Ovary (tissue), 9 donors: ENCODE data around the gene COBL. TPM values are rescaled to one million over a fixed set of nuclear protein-coding genes. Genes with fewer than 3 reads are reported as not detected.

ENCODE experiments used
- DNase-seq, 5 donors: peaks; one replicate each; pipeline ENCODE4 v3.0.0-alpha.2; 2019 to 2020
- H3K27ac ChIP-seq, 2 donors: fragments of 200-600 bp; one replicate each; pipeline versions ENCODE4 v1.5.1 to v1.8.0; 2019 to 2022
- H3K27me3 ChIP-seq: fragments of 200-600 bp; one replicate; pipeline ENCODE4 v1.8.0; 2022
- H3K36me3 ChIP-seq: fragments of 200-600 bp; sonication (generic); one replicate; pipeline ENCODE4 v1.5.1; 2019
- H3K4me1 ChIP-seq: one replicate; pipeline ENCODE4 v1.8.1; 2013; ENCODE audit warnings: mild to moderate bottlenecking, moderate library complexity; ENCODE audit not compliant: insufficient read depth
- H3K4me3 ChIP-seq: fragments of 200-600 bp; sonication (generic); one replicate; pipeline ENCODE4 v1.5.1; 2017
- H3K9me3 ChIP-seq, 2 donors: fragments of 200-600 bp in 1 of 2; sonication (generic) in 1 of 2; one replicate each; pipeline versions ENCODE4 v1.5.1 to v1.8.1; 2013 to 2019; ENCODE audit warnings: mild to moderate bottlenecking in 1 of 2, moderate library complexity in 1 of 2
- CTCF ChIP-seq, 3 donors: fragments of 450-650 bp in 2 of 3; fragments of 200-600 bp in 1 of 3; IDR thresholded peaks; one replicate each; pipeline versions ENCODE4 v1.5.1 to v1.8.0; 2016 to 2022; ENCODE audit warnings: antibody characterized with exemption in 3 of 3, mild to moderate bottlenecking in 1 of 3
- EP300 ChIP-seq: sonication (generic); formaldehyde crosslinking; IDR thresholded peaks from one replicate; pipeline ENCODE4 v1.6.1; 2017; ENCODE audit warnings: antibody characterized with exemption
- POLR2A ChIP-seq: fragments of 450-650 bp; IDR thresholded peaks from one replicate; pipeline ENCODE4 v1.6.1; 2017; ENCODE audit warnings: antibody characterized with exemption, mild to moderate bottlenecking, moderate library complexity
- WGBS, 3 donors: extraction: QIAGEN DNeasy Blood & Tissue Kit in 1 of 3; methylation state at CpG; one replicate each; pipeline versions ENCODE4 v1.1.5 to v1.1.7; 2013 to 2017; 5-methylcytosine and 5-hydroxymethylcytosine counted together
- intact Hi-C, 4 donors: fragments of 100-400 bp; cut with DNase I; formaldehyde crosslinking; loops; one replicate each; pipeline versions ENCODE4 v1.11.0 to v1.15.1; 2022 to 2023
- polyA plus RNA-seq, 2 donors: library from polyadenylated mRNA; stranded (reverse); fragments of 200-250 nt in 1 of 2; fragments of 350-450 nt in 1 of 2; fragmentation: Illumina TruSeq in 1 of 2; extraction: RNeasy Lipid Tissue Mini Kit (QIAGEN cat#74804) in 1 of 2; gene quantifications; one replicate each; pipeline ENCODE4 v1.2.3, GENCODE V29; 2013 to 2014
- total RNA-seq, 7 donors: library from RNA; depleted of rRNA in 2 of 7; stranded (reverse); fragments of >200 nt in 2 of 7; fragmentation: NEBNext Ultra II Directional in 3 of 7; extraction: Animal tissue kit (Norgen Biotek cat#: 25700) in 3 of 7; gene quantifications; one replicate each; pipeline versions ENCODE4 v1.1.0 to v1.2.4, GENCODE V29; 2016 to 2023
- donor health status: DM: no; HTN: no; CAD: no; lungs with moderate emphysema.
- donor health status: DM: no; HTN: no; CAD: no.
- donor health status: Bipolar disorder and iron deficiency.
- donor health status: DM: yes; HTN: yes; CAD: no.
- donor health status: DM: no; HTN: no; CAD: no.
- donor health status: DM: yes; HTN: yes; CAD: no.

COBL gene
- total and polyA plus RNA-seq, 9 donors, result 0.87 to 33.4 (median 3.9) TPM

GRCh38 chr7:51351661-51352060 lies 35.1 kb upstream of the COBL start:
- intact Hi-C loops, result no loop called here
- no peak overlapping the region for H3K4me3 ChIP-seq
- no peak for DNase-seq
- 71 to 81% (median 72%) methylated on average over 5 of the region's 5 CpGs for WGBS, 3 donors
- no peak overlapping the region for H3K27ac ChIP-seq
- TF ChIP-seq CTCF (IDR thresholded peaks at IDR 0.05) (no peak), EP300 (no peak), POLR2A (no peak)
- H3K36me3 ChIP-seq, result no peaks in the 10 kb centered on the region
- no peaks in the 10 kb centered on the region for H3K4me1 ChIP-seq
- H3K9me3 ChIP-seq, result no peaks in the 10 kb centered on the region
- H3K27me3 ChIP-seq, result no peaks in the 10 kb centered on the region

DNA sequence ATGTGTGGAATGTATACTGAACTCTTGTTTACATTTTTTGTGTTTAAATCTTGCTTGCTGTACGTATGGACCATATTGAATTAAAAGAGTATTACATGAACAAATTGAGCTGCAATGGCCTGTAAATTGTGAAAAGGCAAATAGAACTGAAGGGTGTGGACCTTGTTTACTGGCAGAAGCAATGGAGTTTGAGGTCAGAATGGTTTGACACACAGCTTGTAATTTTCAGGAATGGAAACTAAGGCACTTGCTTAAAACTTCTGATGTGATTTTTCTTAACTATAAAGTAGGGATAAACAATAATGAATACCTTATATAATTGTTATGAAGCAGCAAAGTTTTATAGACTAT lies 33.9 kb upstream of the COBL start:
- intact Hi-C loops, result no loop called here
- Histone ChIP-seq H3K27ac (no peak overlapping the region), H3K9me3 (no peaks in the 10 kb centered on the region), H3K36me3 (no peaks in the 10 kb centered on the region), H3K4me1 (no peaks in the 10 kb centered on the region), H3K4me3 (no peak overlapping the region), H3K27me3 (no peaks in the 10 kb centered on the region)
- no peak for DNase-seq
- TF ChIP-seq EP300, result no peak
- no peak for TF ChIP-seq CTCF (IDR thresholded peaks at IDR 0.05)
- no peak for TF ChIP-seq POLR2A
- WGBS, 3 donors, result 7 to 27% (median 10%) methylated on average over 1 of the region's 1 CpG

DNA sequence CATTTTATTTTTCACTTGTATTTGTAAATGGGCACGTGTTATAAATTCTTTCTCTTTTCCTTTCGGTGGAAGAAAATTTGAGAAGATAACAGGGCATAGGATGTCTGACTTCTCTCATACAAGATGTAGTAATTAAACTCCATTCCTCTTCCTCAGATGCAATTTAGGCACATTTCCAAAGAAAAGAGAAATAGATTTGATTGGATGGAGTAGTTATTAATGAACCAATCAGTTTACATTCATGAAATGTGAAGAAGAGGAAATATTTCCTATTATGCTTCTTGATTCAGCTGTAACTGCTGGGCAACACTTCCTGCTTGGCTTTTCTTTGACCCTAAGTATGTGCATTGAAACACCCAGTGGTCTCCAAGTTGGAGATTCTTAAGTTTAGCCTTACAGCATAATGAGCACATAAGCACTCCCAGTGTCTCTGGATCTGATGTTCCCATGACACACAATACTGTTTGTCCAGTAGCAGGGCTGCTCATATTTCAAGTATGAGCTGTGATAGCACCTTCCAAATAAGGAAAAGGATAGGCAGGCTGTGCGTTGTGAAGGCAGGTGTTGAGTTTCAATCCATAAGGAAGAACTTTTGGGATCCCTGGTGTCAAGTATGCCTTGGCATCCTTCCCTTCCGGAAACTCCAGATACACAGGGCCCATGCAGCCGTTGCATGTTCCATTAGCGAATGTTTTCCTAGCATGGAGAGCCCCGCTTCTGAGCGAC lies 33.4 kb upstream of the COBL start:
- Histone ChIP-seq H3K4me1 (no peaks in the 10 kb centered on the region), H3K36me3 (no peaks in the 10 kb centered on the region), H3K27me3 (no peaks in the 10 kb centered on the region), H3K27ac (no peak overlapping the region), H3K4me3 (no peak overlapping the region), H3K9me3 (no peaks in the 10 kb centered on the region)
- DNase-seq, result no peak
- intact Hi-C loops, result no loop called here
- 26 to 44% (median 28%) methylated on average over 8 of the region's 8 CpGs for WGBS, 3 donors
- TF ChIP-seq CTCF (IDR thresholded peaks at IDR 0.05) (no peak), POLR2A (no peak), EP300 (no peak)

- Histone ChIP-seq H3K27me3 (no peaks in the 10 kb centered on the region), H3K36me3 (no peaks in the 10 kb centered on the region), H3K9me3 (no peaks in the 10 kb centered on the region), H3K4me3 (no peak overlapping the region), H3K4me1 (no peaks in the 10 kb centered on the region), H3K27ac (no peak overlapping the region)
- intact Hi-C loops, result no loop called here
- TF ChIP-seq POLR2A, result no peak
- no peak for TF ChIP-seq EP300
- no peak for TF ChIP-seq CTCF (IDR thresholded peaks at IDR 0.05)
- WGBS, 3 donors, result 72 to 79% (median 74%) methylated on average over 3 of the region's 3 CpGs
- DNase-seq, result no peak
Observed at GRCh38 chr7:51346126-51346525, 29.5 kb upstream of the COBL start.
